AG10803 (cell line): ENCODE measurements around the gene NDE1.

ENCODE experiments used
- DNase-seq: peaks from one replicate; pipeline ENCODE4 v3.0.0; 2010; ENCODE audit warnings: low read depth
- H3K4me3 ChIP-seq: 2 replicates; pipeline ENCODE4 v1.5.1; 2011; ENCODE audit warnings: mild to moderate bottlenecking, low read length, control low read depth
- CTCF ChIP-seq: conservative IDR thresholded peaks from 2 replicates; pipeline ENCODE4 v1.5.1; 2011; ENCODE audit warnings: mild to moderate bottlenecking, low read length, control low read depth, inconsistent platforms

Gene NDE1

DNA sequence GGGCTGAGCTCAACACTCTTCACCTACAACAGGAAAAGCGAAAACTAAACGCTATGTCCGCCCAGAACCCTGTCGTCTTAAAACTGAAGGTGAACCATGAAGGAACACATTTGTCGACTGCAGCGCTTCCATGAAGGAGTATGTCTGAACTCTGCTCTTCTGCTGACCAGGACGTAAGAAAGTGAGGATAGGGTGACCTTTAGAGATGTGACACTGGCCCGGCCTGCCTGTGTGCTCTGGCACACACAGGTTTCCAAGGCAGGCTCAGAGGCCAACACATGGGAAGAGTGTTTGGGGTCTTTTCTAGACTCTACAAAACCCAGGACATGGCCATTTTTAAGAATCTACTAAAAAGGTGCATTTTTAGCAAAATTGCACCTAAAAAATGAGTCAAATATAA, 28.2 kb upstream of the NDE1 start:
- no peak overlapping the region for H3K4me3 ChIP-seq
- no peak for TF ChIP-seq CTCF

GRCh38 chr16:15631730-15632409, 18.2 kb upstream of the NDE1 start:
- DNase-seq = no peak
- H3K4me3 ChIP-seq = no peak overlapping the region
- no peak for TF ChIP-seq CTCF

More for the DNA sequence above, 28.2 kb upstream of the NDE1 start:
- DNase-seq = no peak

GRCh38 chr16:15635926-15636325, 14.1 kb upstream of the NDE1 start:
- no peak for DNase-seq
- no peak overlapping the region for H3K4me3 ChIP-seq
- no peak for TF ChIP-seq CTCF

DNA sequence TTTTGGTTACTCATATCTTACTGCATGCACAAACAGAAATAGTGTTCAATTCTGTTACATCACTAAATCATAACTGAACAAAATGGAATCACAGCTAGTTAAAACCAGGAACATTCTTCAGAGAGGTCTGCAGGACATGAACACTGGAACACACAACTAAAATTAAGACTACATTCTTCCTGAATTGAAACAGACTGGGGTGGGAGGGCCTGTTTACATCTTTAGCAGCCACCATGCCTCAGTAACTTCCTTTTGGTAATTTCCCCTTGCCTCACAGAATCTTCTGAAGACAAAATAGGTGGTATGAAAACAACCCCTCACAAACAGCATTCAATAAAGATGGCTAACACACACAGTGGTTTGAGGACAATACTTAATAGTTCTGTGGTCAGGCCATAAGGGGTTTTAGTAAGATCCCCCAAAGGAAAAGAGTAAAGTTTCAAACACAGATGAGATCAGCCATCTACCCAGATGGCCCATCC, 13.6 kb upstream of the NDE1 start:
- DNase-seq = no peak
- H3K4me3 ChIP-seq = no peak overlapping the region
- no peak for TF ChIP-seq CTCF

DNA sequence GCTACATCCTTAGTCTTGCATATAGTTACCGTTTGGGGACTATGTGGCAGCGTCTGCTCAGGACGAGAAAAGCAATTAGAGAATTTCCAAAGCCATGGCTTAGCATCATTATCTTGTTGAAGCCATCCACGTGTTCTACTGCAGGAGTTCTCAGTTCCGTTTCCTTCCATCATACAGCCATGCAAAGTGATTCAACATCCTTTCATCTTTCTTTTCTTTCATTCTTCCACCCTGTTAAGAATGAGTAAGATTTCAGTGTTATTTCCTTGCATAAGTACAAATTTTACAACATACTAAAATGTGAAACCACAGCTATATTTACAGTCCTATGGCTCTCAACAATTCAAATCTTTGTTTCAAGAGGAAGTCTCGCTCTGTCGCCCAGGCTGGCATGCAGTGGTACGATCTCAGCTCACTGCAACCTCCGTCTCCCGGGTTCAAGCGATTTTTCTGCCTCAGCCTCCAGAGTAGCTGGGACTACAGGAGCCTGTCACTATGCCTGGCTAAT, 10.9 kb upstream of the NDE1 start:
- no peak overlapping the region for H3K4me3 ChIP-seq

GRCh38 chr16:15640966-15641365, 9.1 kb upstream of the NDE1 start:
- no peak for TF ChIP-seq CTCF
- H3K4me3 ChIP-seq = no peak overlapping the region
- no peak for DNase-seq

More for the DNA sequence above, 10.9 kb upstream of the NDE1 start:
- no peak for DNase-seq
- no peak for TF ChIP-seq CTCF

DNA sequence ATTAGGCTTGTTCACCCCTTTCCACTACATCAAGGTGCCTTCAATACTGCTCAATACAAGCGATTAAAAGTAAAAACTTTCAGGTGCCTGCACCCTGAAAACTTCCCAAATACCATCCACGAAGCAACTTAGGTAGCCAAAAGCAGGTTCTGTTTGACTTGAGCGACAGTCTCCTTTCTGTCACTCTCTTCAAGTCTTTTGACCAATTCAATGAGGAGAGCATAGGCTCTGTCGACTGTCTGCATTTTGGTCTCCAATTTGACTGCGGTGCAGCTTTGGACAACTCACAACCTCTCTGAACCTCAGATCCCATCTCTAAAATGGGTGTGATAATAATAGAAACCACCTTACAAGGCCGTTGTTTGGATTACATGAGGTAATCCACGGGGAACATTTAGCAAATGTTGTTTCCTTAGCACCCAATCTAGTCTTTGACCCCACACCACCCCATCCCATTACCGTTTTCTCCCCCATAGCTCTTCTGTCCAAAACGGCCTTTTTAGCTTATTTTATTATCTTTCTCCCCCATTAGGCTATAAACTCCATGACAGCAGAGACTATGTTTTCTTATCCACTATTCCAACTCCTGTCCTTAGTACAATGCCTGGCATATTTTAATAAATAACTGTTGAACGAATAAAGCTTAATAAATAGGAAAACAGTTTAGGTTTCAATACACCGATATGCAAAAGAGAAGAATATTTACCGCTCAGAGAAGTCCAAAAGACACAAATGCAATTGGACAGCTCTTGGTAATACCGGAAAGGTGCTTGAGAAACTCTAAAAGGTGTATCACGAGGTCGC, 8.1 kb upstream of the NDE1 start:
- H3K4me3 ChIP-seq = peak overlapping the region; percentile 98
- TF ChIP-seq CTCF = no peak
- DNase-seq = no peak
